ENCODE results near the gene PAQR8.
"Not testable (repeated sequence)": the region's sequence is repeated elsewhere in the genome, so short reads cannot be mapped to it uniquely, and the experiment has no call there.

The PAQR8 gene

GRCh38 chr6:52381249-52381648 is 19.3 kb downstream of the PAQR8 start:
- DNase-seq: peak; percentile 61

GRCh38 chr6:52384145-52384766 is 22.3 kb downstream of the PAQR8 start:
- no peak for DNase-seq

DNA sequence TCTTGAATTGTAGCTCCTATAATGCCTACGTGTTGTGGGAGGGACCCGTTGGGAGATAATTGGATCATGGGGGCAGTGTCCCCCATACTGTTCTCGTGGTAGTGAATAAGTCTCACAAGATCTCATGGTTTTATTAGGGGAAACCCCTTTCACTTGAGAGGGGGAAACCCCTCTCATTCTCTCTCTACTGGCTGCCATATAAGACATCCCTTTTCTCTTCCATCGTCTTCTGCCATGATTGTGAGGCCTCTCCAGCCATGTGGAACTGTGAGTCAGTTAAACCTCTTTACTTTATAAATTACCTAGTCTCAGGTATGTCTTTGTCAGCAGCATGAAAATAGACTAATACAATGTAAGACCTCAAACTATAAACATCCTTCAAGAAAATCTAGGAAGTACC is 23.1 kb downstream of the PAQR8 start:
- no peak for DNase-seq

GRCh38 chr6:52388119-52388518 is 26.2 kb downstream of the PAQR8 start:
- DNase-seq: not testable (repeated sequence)

DNA sequence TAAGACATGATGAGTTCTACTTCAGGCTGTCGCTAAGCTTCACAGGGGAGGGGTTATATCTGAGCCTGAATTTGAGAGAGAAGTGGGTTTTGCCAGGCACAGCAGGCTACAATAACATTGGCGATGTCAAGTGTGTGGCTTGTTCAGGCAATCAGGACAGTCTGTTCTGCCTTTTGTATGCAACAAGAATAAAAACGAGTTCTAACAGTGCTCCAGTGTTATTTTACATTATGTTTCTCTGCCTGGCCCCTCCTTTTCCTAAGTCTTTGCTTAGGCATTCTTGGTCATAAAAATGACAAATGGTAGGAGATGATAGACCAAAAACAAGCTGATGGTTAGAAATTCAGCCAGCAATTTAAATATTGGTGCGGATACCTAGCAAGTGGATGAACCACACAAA is 26.8 kb downstream of the PAQR8 start:
- no peak for DNase-seq

- DNase-seq: peak; percentile 30
These were observed 27.3 kb downstream of the PAQR8 start for GRCh38 chr6:52389264-52389625.

GRCh38 chr6:52389626-52390360 is 27.8 kb downstream of the PAQR8 start:
- DNase-seq: peak; percentile 87

DNA sequence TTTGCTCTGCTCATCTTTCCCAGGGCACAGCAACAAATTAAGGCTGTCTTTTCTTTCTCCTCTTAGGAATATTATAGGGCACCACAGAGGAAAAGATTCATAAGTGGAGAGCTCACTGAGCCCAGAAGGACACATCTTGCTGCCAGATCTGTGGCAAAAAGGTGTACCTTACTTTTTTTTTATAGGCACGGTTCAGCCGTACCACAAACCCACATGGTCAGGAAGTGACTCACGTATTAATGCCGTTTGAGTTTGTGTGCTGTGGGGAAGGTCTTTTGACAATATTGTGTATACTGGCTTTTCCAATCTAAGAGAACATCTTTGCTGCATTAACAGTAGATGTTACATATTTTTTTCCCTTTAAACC is 28.4 kb downstream of the PAQR8 start:
- DNase-seq: peak; percentile 82

- no peak for DNase-seq
These were observed 29.6 kb downstream of the PAQR8 start for GRCh38 chr6:52391599-52391998.

GRCh38 chr6:52392944-52393343 is 31.0 kb downstream of the PAQR8 start:
- DNase-seq: peak; percentile 71

- no peak for DNase-seq
These were observed 31.8 kb downstream of the PAQR8 start for GRCh38 chr6:52393780-52394179.

DNA sequence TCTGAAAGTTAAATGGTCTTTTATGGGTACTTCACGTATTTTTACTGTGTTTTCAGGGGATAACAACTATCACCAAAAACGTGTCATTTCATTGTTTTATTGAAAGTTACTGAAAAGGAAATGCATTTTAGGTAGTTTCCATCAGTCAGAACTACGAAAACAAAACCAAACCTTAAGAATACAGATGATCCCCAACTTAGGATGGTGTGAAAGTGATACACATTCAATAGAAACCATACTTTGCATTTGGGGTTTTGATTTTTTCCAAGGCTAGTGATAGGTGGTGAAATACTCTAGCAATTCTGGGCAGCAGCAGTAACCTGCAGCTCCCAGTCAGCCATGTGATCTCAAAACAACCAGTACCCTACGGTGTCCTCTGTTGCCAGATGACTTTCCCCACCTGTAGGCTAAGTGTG is 32.3 kb downstream of the PAQR8 start:
- DNase-seq: peak; percentile 68

DNA sequence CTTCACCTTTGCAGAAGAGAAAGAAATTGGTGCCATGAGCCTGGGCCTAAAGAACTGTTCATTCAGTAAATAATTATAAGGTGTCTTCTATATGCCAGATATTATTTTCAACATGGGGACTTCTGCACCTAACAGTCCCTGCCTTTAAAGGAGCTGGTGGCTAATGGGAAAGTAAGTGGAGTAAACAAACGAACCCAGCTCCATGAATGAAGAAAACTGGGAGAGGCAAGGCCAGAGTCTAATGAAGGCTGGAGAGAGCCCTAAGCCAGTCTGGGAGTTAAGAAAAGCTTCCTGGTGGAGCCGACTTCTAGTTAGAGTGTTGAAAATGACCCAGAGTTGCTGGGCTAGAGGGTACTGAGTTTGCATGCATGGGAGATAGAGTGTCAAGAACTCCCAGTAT is 34.0 kb downstream of the PAQR8 start:
- no peak for DNase-seq

GRCh38 chr6:52399511-52400312 is 37.8 kb downstream of the PAQR8 start:
- peak; percentile 47 for DNase-seq

- no peak for DNase-seq
These were observed 38.5 kb downstream of the PAQR8 start for GRCh38 chr6:52400313-52401041.

DNA sequence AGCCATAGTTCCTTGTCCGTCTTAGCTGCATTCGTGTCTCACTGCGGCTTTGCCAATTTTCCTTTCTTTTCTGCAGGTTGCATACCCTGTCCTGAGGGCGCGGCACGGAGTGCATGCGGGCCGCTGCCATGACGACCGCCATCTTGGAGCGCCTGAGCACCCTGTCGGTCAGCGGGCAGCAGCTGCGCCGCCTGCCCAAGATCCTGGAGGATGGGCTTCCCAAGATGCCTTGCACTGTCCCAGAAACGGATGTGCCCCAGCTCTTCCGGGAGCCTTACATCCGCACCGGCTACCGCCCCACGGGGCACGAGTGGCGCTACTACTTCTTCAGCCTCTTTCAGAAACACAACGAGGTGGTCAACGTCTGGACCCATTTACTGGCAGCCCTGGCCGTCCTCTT is 41.1 kb downstream of the PAQR8 start:
- DNase-seq: no peak

DNA sequence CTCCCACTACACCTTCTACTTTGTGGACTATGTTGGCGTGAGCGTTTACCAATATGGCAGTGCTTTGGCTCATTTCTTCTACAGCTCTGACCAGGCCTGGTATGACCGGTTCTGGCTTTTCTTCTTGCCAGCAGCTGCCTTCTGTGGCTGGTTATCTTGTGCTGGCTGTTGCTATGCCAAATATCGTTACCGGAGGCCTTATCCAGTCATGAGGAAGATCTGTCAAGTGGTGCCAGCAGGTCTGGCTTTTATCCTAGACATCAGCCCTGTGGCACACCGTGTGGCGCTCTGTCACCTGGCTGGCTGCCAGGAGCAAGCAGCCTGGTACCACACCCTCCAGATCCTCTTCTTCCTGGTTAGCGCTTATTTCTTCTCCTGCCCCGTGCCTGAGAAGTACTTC is 41.7 kb downstream of the PAQR8 start:
- DNase-seq: no peak

GRCh38 chr6:52405243-52405642 is 43.3 kb downstream of the PAQR8 start:
- DNase-seq: no peak

GRCh38 chr6:52407467-52407866 is 45.5 kb downstream of the PAQR8 start:
- DNase-seq: peak; percentile 50

- no peak for DNase-seq
These were observed 47.5 kb downstream of the PAQR8 start for GRCh38 chr6:52409499-52409898.

GRCh38 chr6:52410979-52411378 is 49.0 kb downstream of the PAQR8 start:
- DNase-seq: no peak

GRCh38 chr6:52411911-52412310 is 50.0 kb downstream of the PAQR8 start:
- DNase-seq: no peak

- DNase-seq: no peak
These were observed 53.4 kb downstream of the PAQR8 start for GRCh38 chr6:52415333-52415732.
